Ovary (tissue), 9 donors: ENCODE measurements around the gene CCDC187. TPM values are rescaled to one million over a fixed set of nuclear protein-coding genes. Genes with fewer than 3 reads are reported as not detected.
"Not testable (repeated sequence)": the region's sequence is repeated elsewhere in the genome, so short reads cannot be mapped to it uniquely, and the experiment has no call there.

Experiments used
- DNase-seq, 5 donors: peaks; one replicate each; pipeline ENCODE4 v3.0.0-alpha.2; 2019 to 2020
- H3K27ac ChIP-seq, 2 donors: fragments of 200-600 bp; one replicate each; pipeline versions ENCODE4 v1.5.1 to v1.8.0; 2019 to 2022
- H3K27me3 ChIP-seq: fragments of 200-600 bp; one replicate; pipeline ENCODE4 v1.8.0; 2022
- H3K36me3 ChIP-seq: fragments of 200-600 bp; sonication (generic); one replicate; pipeline ENCODE4 v1.5.1; 2019
- H3K4me1 ChIP-seq: one replicate; pipeline ENCODE4 v1.8.1; 2013; ENCODE audit warnings: mild to moderate bottlenecking, moderate library complexity; ENCODE audit not compliant: insufficient read depth
- H3K4me3 ChIP-seq: fragments of 200-600 bp; sonication (generic); one replicate; pipeline ENCODE4 v1.5.1; 2017
- H3K9me3 ChIP-seq, 2 donors: fragments of 200-600 bp in 1 of 2; sonication (generic) in 1 of 2; one replicate each; pipeline versions ENCODE4 v1.5.1 to v1.8.1; 2013 to 2019; ENCODE audit warnings: mild to moderate bottlenecking in 1 of 2, moderate library complexity in 1 of 2
- EP300 ChIP-seq: sonication (generic); formaldehyde crosslinking; IDR thresholded peaks from one replicate; pipeline ENCODE4 v1.6.1; 2017; ENCODE audit warnings: antibody characterized with exemption
- POLR2A ChIP-seq: fragments of 450-650 bp; IDR thresholded peaks from one replicate; pipeline ENCODE4 v1.6.1; 2017; ENCODE audit warnings: antibody characterized with exemption, mild to moderate bottlenecking, moderate library complexity
- WGBS, 3 donors: extraction: QIAGEN DNeasy Blood & Tissue Kit in 1 of 3; methylation state at CpG; one replicate each; pipeline versions ENCODE4 v1.1.5 to v1.1.7; 2013 to 2017; 5-methylcytosine and 5-hydroxymethylcytosine counted together
- intact Hi-C, 4 donors: fragments of 100-400 bp; cut with DNase I; formaldehyde crosslinking; loops; one replicate each; pipeline versions ENCODE4 v1.11.0 to v1.15.1; 2022 to 2023
- polyA plus RNA-seq, 2 donors: library from polyadenylated mRNA; stranded (reverse); fragments of 200-250 nt in 1 of 2; fragments of 350-450 nt in 1 of 2; fragmentation: Illumina TruSeq in 1 of 2; extraction: RNeasy Lipid Tissue Mini Kit (QIAGEN cat#74804) in 1 of 2; gene quantifications; one replicate each; pipeline ENCODE4 v1.2.3, GENCODE V29; 2013 to 2014
- total RNA-seq, 7 donors: library from RNA; depleted of rRNA in 2 of 7; stranded (reverse); fragments of >200 nt in 2 of 7; fragmentation: NEBNext Ultra II Directional in 3 of 7; extraction: Animal tissue kit (Norgen Biotek cat#: 25700) in 3 of 7; gene quantifications; one replicate each; pipeline versions ENCODE4 v1.1.0 to v1.2.4, GENCODE V29; 2016 to 2023
- TF ChIP-seq, protein P1 (sequence below), 3 donors: fragments of 450-650 bp in 2 of 3; fragments of 200-600 bp in 1 of 3; IDR thresholded peaks; one replicate each; pipeline versions ENCODE4 v1.5.1 to v1.8.0; 2016 to 2022; ENCODE audit warnings: antibody characterized with exemption in 3 of 3, mild to moderate bottlenecking in 1 of 3
- donor health status: DM: no; HTN: no; CAD: no; lungs with moderate emphysema.
- donor health status: DM: no; HTN: no; CAD: no.
- donor health status: Bipolar disorder and iron deficiency.
- donor health status: DM: yes; HTN: yes; CAD: no.
- donor health status: DM: no; HTN: no; CAD: no.
- donor health status: DM: yes; HTN: yes; CAD: no.

CCDC187 gene
- total and polyA plus RNA-seq, 9 donors: 0.02 to 15.7 (median 0.74) TPM; not detected in 1

DNA sequence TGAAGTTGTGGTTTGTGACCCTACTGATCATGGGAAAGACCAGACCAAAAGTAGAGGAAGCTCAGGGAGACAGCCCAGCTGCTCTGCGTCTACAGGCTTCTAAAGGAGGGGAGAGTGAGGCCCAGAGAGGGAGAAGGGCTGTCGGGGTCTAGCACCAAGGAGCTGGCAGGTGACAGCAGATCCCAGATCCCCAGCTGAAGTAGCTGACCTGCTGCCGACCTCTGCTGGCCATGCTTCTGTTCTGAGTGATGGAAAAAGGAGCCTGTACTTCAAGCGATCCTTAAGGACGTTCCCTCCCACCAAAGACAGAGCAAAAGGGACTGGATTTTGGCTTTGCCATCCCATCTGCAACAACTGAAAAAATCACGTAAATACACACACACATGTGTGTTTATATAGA lies 35.6 kb downstream of the CCDC187 start:
- Histone ChIP-seq H3K9me3 (no peaks in the 10 kb centered on the region), H3K36me3 (no peaks in the 10 kb centered on the region), H3K4me3 (no peak overlapping the region), H3K4me1 (peaks cover 5% of the 10 kb centered on the region), H3K27me3 (no peaks in the 10 kb centered on the region), H3K27ac (no peak overlapping the region)
- no peak for DNase-seq
- WGBS, 3 donors: 48 to 50% (median 50%) methylated on average over 6 of the region's 6 CpGs
- TF ChIP-seq POLR2A: no peak
- no peak for TF ChIP-seq EP300
- TF ChIP-seq, protein P1, sequence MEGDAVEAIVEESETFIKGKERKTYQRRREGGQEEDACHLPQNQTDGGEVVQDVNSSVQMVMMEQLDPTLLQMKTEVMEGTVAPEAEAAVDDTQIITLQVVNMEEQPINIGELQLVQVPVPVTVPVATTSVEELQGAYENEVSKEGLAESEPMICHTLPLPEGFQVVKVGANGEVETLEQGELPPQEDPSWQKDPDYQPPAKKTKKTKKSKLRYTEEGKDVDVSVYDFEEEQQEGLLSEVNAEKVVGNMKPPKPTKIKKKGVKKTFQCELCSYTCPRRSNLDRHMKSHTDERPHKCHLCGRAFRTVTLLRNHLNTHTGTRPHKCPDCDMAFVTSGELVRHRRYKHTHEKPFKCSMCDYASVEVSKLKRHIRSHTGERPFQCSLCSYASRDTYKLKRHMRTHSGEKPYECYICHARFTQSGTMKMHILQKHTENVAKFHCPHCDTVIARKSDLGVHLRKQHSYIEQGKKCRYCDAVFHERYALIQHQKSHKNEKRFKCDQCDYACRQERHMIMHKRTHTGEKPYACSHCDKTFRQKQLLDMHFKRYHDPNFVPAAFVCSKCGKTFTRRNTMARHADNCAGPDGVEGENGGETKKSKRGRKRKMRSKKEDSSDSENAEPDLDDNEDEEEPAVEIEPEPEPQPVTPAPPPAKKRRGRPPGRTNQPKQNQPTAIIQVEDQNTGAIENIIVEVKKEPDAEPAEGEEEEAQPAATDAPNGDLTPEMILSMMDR (IDR thresholded peaks at IDR 0.05): no peak
- intact Hi-C loops: no loop called here

DNA sequence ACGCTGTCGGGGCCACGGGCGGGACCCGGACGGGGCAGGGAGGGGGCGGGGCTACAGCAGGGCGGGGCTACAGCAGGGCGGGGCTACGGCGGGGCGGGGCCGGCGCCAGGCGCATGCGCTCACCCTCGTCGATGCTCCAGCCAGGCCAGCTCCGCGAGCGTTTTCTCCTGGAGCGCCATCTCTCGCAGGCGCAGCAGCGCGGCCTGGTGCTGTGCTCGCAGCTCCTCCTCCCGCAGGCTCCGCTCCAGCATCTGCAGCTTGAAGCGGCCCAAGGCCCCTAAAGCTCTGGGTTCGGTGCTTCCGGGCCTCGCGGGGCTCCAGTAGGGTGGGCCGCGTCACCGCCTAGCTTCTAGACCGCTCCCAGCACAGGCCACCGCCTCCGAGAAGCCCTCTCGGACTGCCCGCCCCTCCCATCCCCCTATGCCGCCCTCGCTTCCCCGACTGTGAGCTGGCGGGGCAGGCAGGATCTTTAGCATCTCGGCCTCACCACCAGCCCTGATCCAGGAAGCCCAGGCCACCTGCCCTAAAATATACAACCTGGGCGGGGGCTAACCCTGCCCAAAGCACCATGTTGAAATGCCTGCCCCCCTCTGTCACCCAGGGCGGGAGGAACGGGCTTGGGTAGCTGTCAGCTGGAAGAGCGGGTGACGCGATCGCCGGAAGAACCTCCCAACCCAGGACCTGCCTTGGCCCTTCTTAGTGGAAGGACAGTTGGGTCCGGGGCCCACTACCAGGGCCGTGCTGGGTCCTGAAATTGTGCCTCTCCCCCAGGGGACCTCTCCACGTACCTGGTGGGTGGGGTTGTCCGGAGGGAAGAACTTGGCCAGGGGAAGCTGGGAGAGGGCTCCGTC lies 36.4 kb downstream of the CCDC187 start:
- Histone ChIP-seq H3K27me3 (no peaks in the 10 kb centered on the region), H3K27ac (no peak overlapping the region), H3K36me3 (no peaks in the 10 kb centered on the region), H3K9me3 (no peaks in the 10 kb centered on the region), H3K4me3 (peak overlapping the region; percentile 35), H3K4me1 (peaks cover 5% of the 10 kb centered on the region)
- peak; percentile 80 to 91 (median 83) for DNase-seq
- intact Hi-C loops: no loop called here
- TF ChIP-seq EP300: no peak
- TF ChIP-seq POLR2A: no peak
- TF ChIP-seq, protein P1 (IDR thresholded peaks at IDR 0.05): no peak
- 12 to 14% (median 14%) methylated on average over 56 to 60 of the region's 60 CpGs for WGBS, 3 donors

DNA sequence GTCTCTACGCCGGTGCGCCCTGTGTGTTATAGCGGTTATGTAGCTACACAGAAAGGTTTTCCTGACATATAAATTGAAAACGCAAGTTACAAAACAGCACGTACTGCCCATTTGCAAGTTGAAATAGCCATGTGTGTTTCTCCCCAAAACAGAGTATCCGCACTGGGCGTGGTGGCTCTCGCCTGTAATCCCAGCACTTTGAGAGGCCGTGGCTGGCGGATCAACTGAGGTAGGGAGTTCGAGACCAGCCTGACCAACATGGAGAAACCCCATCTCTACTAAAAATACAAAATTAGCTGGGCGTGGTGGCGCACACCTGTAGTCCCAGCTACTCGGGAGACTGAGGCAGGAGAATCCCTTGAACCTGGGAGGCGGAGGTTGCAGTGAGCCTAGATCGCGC lies 37.3 kb downstream of the CCDC187 start:
- H3K4me1 ChIP-seq, H3K9me3 ChIP-seq, H3K36me3 ChIP-seq, DNase-seq, intact Hi-C loops, H3K27me3 ChIP-seq, H3K27ac ChIP-seq: not testable (repeated sequence)
- WGBS, 3 donors: 85 to 92% (median 86%) methylated on average over 18 of the region's 18 CpGs
- H3K4me3 ChIP-seq: peak overlapping the region; percentile 35

DNA sequence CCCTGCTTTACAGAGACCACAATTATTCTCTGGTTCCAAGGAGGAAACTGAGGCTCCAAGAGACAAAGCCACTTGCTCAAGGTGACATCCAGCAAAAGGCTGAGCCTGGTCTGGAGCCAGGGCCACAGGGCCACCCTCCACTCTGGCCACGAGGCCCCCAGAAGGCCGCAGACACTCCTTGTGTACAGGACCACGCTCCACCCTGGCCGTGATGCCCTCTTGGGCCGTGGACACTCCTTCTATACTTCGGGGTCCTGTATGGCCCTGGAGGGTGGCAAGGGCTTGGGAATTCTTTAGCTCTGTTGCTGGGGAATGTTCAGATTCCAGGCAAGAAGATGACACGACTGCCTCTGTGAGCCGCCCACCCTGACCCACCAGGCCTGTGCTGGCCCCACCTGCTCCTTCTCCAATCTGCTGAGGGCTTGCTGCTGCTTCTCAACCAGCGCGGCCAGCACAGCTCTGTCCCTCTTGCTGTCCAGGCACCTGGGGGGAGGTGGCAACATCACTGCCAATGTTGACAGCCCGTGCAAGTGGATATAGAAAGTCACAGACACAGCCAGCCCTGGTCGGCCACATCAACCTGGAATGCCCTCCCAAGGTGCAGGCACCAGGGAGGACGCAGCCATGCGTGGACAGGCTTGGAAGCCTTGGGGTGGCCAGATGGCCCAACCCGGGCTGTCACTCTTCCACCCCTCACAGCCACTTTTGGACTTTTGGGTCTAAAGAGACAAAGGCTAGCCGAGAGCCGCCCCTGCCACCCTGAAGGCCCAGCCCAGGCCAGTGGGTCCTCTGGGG lies 38.1 kb downstream of the CCDC187 start:
- no peak for DNase-seq
- Histone ChIP-seq H3K27ac (no peak overlapping the region), H3K36me3 (no peaks in the 10 kb centered on the region), H3K4me3 (no peak overlapping the region), H3K4me1 (peaks cover 5% of the 10 kb centered on the region), H3K9me3 (no peaks in the 10 kb centered on the region), H3K27me3 (no peaks in the 10 kb centered on the region)
- TF ChIP-seq EP300 (no peak), POLR2A (no peak)
- intact Hi-C loops: no loop called here
- WGBS, 3 donors: 86 to 92% (median 90%) methylated on average over 13 to 17 of the region's 17 CpGs

DNA sequence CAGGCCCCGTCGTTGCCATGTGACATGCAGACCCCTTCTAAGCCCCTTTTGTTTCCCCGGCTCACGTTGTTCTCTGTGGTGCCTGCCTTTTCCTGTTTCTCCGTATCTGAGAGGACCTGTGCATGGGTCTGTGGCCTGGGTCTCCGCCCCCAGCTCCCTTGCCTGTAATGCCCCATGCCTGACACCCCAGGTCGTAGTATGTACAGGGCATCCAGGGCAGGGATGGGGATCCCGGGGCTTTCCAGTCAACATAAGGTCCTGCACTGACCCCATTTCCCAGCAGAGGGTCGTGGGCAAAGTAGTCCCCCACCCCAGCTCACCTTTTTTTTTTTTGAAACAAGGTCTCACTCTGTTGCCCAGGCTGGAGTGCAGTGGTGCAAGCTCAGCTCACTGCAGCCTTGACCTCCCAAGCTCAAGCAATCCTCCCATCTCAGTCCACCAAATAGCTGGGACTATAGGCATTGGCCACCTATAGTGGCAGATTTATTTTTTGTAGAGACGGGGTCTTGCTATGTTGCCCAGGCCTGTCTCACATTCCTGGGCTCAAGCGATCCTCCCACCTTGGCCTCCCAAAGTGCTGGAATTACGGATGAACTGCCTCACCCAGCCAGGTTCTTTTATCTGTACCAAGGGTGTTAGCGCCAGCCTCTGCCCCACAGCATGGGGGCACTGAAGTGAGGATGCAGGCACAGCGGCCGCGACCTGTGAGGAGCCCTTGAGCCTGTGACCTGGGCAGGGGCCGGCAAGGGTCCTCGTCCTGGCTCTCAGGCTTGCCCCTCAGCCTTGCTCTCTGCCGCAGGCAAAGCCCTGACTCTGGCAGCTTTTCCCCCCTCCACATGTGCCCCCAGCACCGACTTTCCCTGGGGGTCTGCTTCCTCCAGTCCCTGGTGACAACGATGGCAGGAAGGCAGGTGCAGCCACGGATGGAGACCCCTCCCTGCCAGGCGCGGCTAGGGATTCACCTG lies 39.2 kb downstream of the CCDC187 start:
- Histone ChIP-seq H3K27ac (no peak overlapping the region), H3K9me3 (no peaks in the 10 kb centered on the region), H3K36me3 (no peaks in the 10 kb centered on the region), H3K4me3 (no peak overlapping the region), H3K27me3 (no peaks in the 10 kb centered on the region), H3K4me1 (peaks cover 5% of the 10 kb centered on the region)
- no peak for DNase-seq
- 78 to 84% (median 80%) methylated on average over 24 of the region's 24 CpGs for WGBS, 3 donors
- intact Hi-C loops: no loop called here
- TF ChIP-seq EP300 (no peak), POLR2A (no peak)
- TF ChIP-seq, protein P1 (IDR thresholded peaks at IDR 0.05): no peak
